Measurements from ENCODE around the gene R3HDM4.

DNA sequence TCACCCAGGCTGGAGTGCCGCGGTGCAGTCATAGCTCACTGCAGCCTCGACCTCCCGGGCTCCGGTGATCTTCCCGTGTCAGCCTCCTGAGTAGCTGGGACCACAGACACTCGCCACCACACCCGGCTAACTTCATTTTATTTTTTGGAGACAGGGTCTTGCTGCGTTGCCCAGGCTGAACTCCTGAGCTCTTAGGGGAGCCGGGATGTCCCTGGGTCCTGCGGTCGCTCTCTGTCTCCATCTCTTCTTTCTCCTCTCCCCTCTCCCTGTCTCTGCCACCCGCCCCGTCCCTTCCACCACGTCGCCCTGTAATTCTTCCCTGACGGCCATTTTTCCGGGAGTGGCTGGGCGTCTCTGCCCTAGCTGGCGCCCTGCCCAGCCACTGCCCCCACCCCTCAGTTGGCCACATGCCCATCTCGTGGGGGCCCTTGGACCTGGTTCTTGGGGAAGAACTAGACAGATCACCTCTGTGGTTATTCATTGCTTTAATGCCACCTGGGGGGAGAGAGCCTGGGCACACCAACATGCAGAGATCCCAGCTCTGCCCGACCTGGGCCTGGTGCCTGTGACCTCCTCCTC is 31.7 kb upstream of the R3HDM4 start:
- TF ChIP-seq, protein P1, sequence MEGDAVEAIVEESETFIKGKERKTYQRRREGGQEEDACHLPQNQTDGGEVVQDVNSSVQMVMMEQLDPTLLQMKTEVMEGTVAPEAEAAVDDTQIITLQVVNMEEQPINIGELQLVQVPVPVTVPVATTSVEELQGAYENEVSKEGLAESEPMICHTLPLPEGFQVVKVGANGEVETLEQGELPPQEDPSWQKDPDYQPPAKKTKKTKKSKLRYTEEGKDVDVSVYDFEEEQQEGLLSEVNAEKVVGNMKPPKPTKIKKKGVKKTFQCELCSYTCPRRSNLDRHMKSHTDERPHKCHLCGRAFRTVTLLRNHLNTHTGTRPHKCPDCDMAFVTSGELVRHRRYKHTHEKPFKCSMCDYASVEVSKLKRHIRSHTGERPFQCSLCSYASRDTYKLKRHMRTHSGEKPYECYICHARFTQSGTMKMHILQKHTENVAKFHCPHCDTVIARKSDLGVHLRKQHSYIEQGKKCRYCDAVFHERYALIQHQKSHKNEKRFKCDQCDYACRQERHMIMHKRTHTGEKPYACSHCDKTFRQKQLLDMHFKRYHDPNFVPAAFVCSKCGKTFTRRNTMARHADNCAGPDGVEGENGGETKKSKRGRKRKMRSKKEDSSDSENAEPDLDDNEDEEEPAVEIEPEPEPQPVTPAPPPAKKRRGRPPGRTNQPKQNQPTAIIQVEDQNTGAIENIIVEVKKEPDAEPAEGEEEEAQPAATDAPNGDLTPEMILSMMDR (IDR thresholded peaks at IDR 0.05; ENCODE audit: insufficient read depth, low read length, poor library complexity, severe bottlenecking): no peak
- no peak for TF ChIP-seq EZH2phosphoT487 (conservative IDR thresholded peaks at IDR 0.05; ENCODE audit: low read length)
